SK-N-SH treated with all-trans-retinoic acid at 6 μM for 48 hours (cell line): ENCODE data around the gene MACROH2A2.

ENCODE experiments used
- ATAC-seq: fragments of 200-7000 bp; cut with Tn5 transposase; 3 replicates; pipeline ENCODE4 v1.9.1; 2020; ENCODE audit warnings: mild to moderate bottlenecking, moderate library complexity
- ARNTL ChIP-seq: fragments of 450-650 bp; formaldehyde crosslinking; IDR thresholded peaks from 2 replicates; pipeline ENCODE4 v1.5.0; 2020; ENCODE audit warnings: low read depth, mild to moderate bottlenecking, moderate library complexity, borderline replicate concordance
- BACH2 ChIP-seq: fragments of 250-450 bp; sonication (Bioruptor Pico); IDR thresholded peaks from 2 replicates; pipeline ENCODE4 v1.9.0; 2021; ENCODE audit warnings: mild to moderate bottlenecking, borderline replicate concordance
- CSDC2 ChIP-seq: fragments of 250-450 bp; sonication (Bioruptor Pico); IDR thresholded peaks from 2 replicates; pipeline ENCODE4 v1.5.0; 2020; ENCODE audit warnings: mild to moderate bottlenecking, moderate library complexity
- ESRRG ChIP-seq: fragments of 250-450 bp; sonication (Bioruptor Pico); IDR thresholded peaks from 2 replicates; pipeline ENCODE4 v1.6.1; 2021; ENCODE audit warnings: mild to moderate bottlenecking
- GLIS3 ChIP-seq: fragments of 250-450 bp; sonication (Bioruptor Pico); IDR thresholded peaks from 2 replicates; pipeline ENCODE4 v1.5.0; 2020; ENCODE audit warnings: mild to moderate bottlenecking, moderate library complexity
- ISL1 ChIP-seq: fragments of 250-450 bp; sonication (Bioruptor Pico); IDR thresholded peaks from 2 replicates; pipeline ENCODE4 v2.1.2; 2022; ENCODE audit warnings: mild to moderate bottlenecking, moderate library complexity
- OSR1 ChIP-seq: fragments of 250-450 bp; sonication (Bioruptor Pico); IDR thresholded peaks from 2 replicates; pipeline ENCODE4 v1.8.0; 2022; ENCODE audit warnings: moderate library complexity, mild to moderate bottlenecking, inconsistent platforms
- PPARA ChIP-seq: fragments of 250-450 bp; sonication (Bioruptor Pico); IDR thresholded peaks from 2 replicates; pipeline ENCODE4 v1.5.0; 2020; ENCODE audit warnings: mild to moderate bottlenecking, borderline replicate concordance
- RARB ChIP-seq: fragments of 250-450 bp; sonication (Bioruptor Pico); IDR thresholded peaks from 2 replicates; pipeline ENCODE4 v1.8.0; 2021; ENCODE audit warnings: mild to moderate bottlenecking, moderate library complexity
- SNAI2 ChIP-seq: fragments of 250-450 bp; sonication (Bioruptor Pico); IDR thresholded peaks from 2 replicates; pipeline ENCODE4 v1.5.0; 2020; ENCODE audit warnings: mild to moderate bottlenecking, moderate library complexity
- TCF4 ChIP-seq: fragments of 250-450 bp; sonication (Bioruptor Pico); IDR thresholded peaks from 2 replicates; pipeline ENCODE4 v1.8.0; 2021; ENCODE audit warnings: mild to moderate bottlenecking, moderate library complexity, borderline replicate concordance
- TOX ChIP-seq: fragments of 250-450 bp; sonication (Bioruptor Pico); IDR thresholded peaks from 2 replicates; pipeline ENCODE4 v1.8.0; 2021; ENCODE audit warnings: mild to moderate bottlenecking, moderate library complexity, borderline replicate concordance
- TSHZ2 ChIP-seq: fragments of 250-450 bp; sonication (Bioruptor Pico); IDR thresholded peaks from 2 replicates; pipeline ENCODE4 v1.5.0; 2020; ENCODE audit warnings: mild to moderate bottlenecking, moderate library complexity
- ZC3H10 ChIP-seq: fragments of 250-450 bp; sonication (Bioruptor Pico); IDR thresholded peaks from 2 replicates; pipeline ENCODE4 v1.5.1; 2021; ENCODE audit warnings: mild to moderate bottlenecking, moderate library complexity
- ZFP3 ChIP-seq: fragments of 250-450 bp; sonication (Bioruptor Pico); IDR thresholded peaks from 2 replicates; pipeline ENCODE4 v1.5.0; 2020; ENCODE audit warnings: mild to moderate bottlenecking, moderate library complexity
- ZFP30 ChIP-seq: fragments of 450-650 bp; formaldehyde crosslinking; IDR thresholded peaks from 2 replicates; pipeline ENCODE4 v1.5.0; 2022; ENCODE audit warnings: mild to moderate bottlenecking, moderate library complexity
- ZNF565 ChIP-seq: fragments of 450-650 bp; formaldehyde crosslinking; conservative IDR thresholded peaks from 2 replicates; pipeline ENCODE4 v1.5.0; 2020; ENCODE audit warnings: low read depth, mild to moderate bottlenecking, moderate library complexity
- ZNF70 ChIP-seq: fragments of 450-650 bp; formaldehyde crosslinking; IDR thresholded peaks from 2 replicates; pipeline ENCODE4 v1.5.0; 2020; ENCODE audit warnings: mild to moderate bottlenecking, moderate library complexity
- ZNF8 ChIP-seq: fragments of 450-650 bp; formaldehyde crosslinking; IDR thresholded peaks from 2 replicates; pipeline ENCODE4 v1.5.0; 2020; ENCODE audit warnings: mild to moderate bottlenecking, moderate library complexity
- TF ChIP-seq, protein P1 (sequence below): fragments of 250-450 bp; sonication (Bioruptor Pico); IDR thresholded peaks from 2 replicates; pipeline ENCODE4 v1.8.0; 2020; ENCODE audit warnings: mild to moderate bottlenecking, moderate library complexity, borderline replicate concordance
- TF ChIP-seq, protein P2 (sequence below): fragments of 250-450 bp; sonication (Bioruptor Pico); IDR thresholded peaks from 2 replicates; pipeline ENCODE4 v1.8.0; 2021; ENCODE audit warnings: low read depth, mild to moderate bottlenecking, moderate library complexity, borderline replicate concordance
- TF ChIP-seq, protein P3 (sequence below): fragments of 250-450 bp; sonication (Bioruptor Pico); IDR thresholded peaks from 2 replicates; pipeline ENCODE4 v1.5.1; 2021; ENCODE audit warnings: mild to moderate bottlenecking, moderate library complexity

Gene MACROH2A2

DNA sequence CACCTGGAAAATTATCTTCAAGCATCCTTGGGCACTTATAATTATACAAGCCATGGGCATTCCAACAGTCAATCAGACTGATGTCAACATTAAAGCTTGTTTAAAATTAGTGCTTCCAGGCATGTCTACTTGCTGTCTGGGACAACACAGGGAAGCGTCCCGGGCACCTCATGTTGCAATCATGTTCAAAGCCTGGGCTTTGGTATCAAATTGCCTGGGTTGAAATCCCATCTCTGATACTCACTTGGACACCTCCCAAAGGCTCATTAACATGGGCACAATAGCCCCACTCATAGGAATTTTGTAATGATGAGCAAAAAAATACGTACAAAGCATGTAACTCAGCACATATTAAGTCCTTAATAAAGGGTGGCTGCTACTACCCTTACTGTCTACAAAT lies 65.5 kb downstream of the MACROH2A2 start:
- ATAC-seq, result no peak
- no peak for TF ChIP-seq ZC3H10 (CRISPR knock-in tag)
- TF ChIP-seq OSR1, result no peak
- TF ChIP-seq ZFP3, result no peak
- TF ChIP-seq GLIS3, result no peak
- no peak for TF ChIP-seq RARB (CRISPR knock-in tag)

DNA sequence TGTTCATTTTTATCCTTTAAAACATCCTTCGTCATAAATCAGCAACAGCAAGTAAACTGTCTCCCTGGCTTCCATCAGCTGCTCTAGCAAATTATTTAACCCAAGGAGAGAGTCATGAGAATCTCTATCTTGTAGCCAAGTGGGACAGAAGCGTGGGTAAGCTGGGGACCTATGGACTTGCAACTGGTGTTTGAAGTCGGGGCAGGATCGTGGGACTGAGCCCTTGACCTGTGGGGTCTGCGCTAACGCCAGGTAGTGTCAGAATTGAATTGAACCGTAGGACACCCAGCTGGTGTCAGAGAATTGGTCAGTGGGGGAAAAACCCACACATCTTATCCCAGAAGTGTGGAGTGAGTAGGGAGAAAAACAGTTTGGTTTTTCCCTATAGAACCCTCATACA lies 66.6 kb downstream of the MACROH2A2 start:
- no peak for ATAC-seq
- TF ChIP-seq BACH2, result no peak
- TF ChIP-seq ARNTL (CRISPR knock-in tag), result no peak
- TF ChIP-seq, protein P1, sequence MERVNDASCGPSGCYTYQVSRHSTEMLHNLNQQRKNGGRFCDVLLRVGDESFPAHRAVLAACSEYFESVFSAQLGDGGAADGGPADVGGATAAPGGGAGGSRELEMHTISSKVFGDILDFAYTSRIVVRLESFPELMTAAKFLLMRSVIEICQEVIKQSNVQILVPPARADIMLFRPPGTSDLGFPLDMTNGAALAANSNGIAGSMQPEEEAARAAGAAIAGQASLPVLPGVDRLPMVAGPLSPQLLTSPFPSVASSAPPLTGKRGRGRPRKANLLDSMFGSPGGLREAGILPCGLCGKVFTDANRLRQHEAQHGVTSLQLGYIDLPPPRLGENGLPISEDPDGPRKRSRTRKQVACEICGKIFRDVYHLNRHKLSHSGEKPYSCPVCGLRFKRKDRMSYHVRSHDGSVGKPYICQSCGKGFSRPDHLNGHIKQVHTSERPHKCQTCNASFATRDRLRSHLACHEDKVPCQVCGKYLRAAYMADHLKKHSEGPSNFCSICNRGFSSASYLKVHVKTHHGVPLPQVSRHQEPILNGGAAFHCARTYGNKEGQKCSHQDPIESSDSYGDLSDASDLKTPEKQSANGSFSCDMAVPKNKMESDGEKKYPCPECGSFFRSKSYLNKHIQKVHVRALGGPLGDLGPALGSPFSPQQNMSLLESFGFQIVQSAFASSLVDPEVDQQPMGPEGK (CRISPR knock-in tag), result no peak
- TF ChIP-seq GLIS3, result no peak
- no peak for TF ChIP-seq ISL1
- no peak for TF ChIP-seq ZNF8 (CRISPR knock-in tag)
- TF ChIP-seq TCF4 (CRISPR knock-in tag), result no peak
- TF ChIP-seq, protein P2, sequence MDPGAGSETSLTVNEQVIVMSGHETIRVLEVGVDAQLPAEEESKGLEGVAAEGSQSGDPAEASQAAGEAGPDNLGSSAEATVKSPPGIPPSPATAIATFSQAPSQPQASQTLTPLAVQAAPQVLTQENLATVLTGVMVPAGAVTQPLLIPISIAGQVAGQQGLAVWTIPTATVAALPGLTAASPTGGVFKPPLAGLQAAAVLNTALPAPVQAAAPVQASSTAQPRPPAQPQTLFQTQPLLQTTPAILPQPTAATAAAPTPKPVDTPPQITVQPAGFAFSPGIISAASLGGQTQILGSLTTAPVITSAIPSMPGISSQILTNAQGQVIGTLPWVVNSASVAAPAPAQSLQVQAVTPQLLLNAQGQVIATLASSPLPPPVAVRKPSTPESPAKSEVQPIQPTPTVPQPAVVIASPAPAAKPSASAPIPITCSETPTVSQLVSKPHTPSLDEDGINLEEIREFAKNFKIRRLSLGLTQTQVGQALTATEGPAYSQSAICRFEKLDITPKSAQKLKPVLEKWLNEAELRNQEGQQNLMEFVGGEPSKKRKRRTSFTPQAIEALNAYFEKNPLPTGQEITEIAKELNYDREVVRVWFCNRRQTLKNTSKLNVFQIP (CRISPR knock-in tag), result no peak
- no peak for TF ChIP-seq SNAI2 (CRISPR knock-in tag)
- TF ChIP-seq PPARA (CRISPR knock-in tag), result no peak
- no peak for TF ChIP-seq ZFP30
- TF ChIP-seq ZC3H10 (CRISPR knock-in tag), result no peak
- TF ChIP-seq ZNF565, result no peak
- TF ChIP-seq OSR1, result no peak
- no peak for TF ChIP-seq RARB (CRISPR knock-in tag)
- TF ChIP-seq TOX (CRISPR knock-in tag), result no peak
- no peak for TF ChIP-seq ZNF70 (CRISPR knock-in tag)
- TF ChIP-seq TSHZ2 (CRISPR knock-in tag), result no peak
- TF ChIP-seq, all 23 proteins: peak for 0

- ATAC-seq, result no peak
- TF ChIP-seq PPARA (CRISPR knock-in tag) (no peak), BACH2 (no peak), ESRRG (CRISPR knock-in tag) (no peak), TCF4 (CRISPR knock-in tag) (no peak), OSR1 (no peak), SNAI2 (CRISPR knock-in tag) (no peak), ZNF565 (no peak), CSDC2 (CRISPR knock-in tag) (no peak), RARB (CRISPR knock-in tag) (no peak), TSHZ2 (CRISPR knock-in tag) (no peak), ISL1 (no peak)
- TF ChIP-seq, all 23 proteins: peak for 0
Measured at GRCh38 chr10:70119623-70120022, 67.0 kb downstream of the MACROH2A2 start.

- ATAC-seq, result no peak
Measured at GRCh38 chr10:70120417-70120816, 67.8 kb downstream of the MACROH2A2 start.

More at GRCh38 chr10:70120417-70120816, 67.8 kb downstream of the MACROH2A2 start:
- no peak for TF ChIP-seq ISL1
- TF ChIP-seq CSDC2 (CRISPR knock-in tag), result no peak
- TF ChIP-seq ZC3H10 (CRISPR knock-in tag), result no peak
- TF ChIP-seq, protein P1 (CRISPR knock-in tag), result no peak
- no peak for TF ChIP-seq PPARA (CRISPR knock-in tag)
- TF ChIP-seq, protein P3, sequence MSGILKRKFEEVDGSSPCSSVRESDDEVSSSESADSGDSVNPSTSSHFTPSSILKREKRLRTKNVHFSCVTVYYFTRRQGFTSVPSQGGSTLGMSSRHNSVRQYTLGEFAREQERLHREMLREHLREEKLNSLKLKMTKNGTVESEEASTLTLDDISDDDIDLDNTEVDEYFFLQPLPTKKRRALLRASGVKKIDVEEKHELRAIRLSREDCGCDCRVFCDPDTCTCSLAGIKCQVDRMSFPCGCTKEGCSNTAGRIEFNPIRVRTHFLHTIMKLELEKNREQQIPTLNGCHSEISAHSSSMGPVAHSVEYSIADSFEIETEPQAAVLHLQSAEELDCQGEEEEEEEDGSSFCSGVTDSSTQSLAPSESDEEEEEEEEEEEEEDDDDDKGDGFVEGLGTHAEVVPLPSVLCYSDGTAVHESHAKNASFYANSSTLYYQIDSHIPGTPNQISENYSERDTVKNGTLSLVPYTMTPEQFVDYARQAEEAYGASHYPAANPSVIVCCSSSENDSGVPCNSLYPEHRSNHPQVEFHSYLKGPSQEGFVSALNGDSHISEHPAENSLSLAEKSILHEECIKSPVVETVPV, result no peak
- no peak for TF ChIP-seq ZFP30
- no peak for TF ChIP-seq OSR1
- TF ChIP-seq RARB (CRISPR knock-in tag), result no peak
